OCI-LY7 (cell line): ENCODE results near the gene RMDN3.

Source experiments
- CTCF ChIP-seq: fragments of 200-600 bp; sonication (generic); conservative IDR thresholded peaks from 2 replicates; pipeline ENCODE4 v1.5.1; 2014; ENCODE audit warnings: mild to moderate bottlenecking, antibody characterized with exemption, low read length, moderate library complexity, mixed read lengths
- EZH2phosphoT487 ChIP-seq: fragments of 200-600 bp; sonication (generic); IDR thresholded peaks from 2 replicates; pipeline ENCODE4 v1.6.1; 2018; ENCODE audit warnings: low read depth, borderline replicate concordance, mild to moderate bottlenecking, mixed run types, antibody characterized with exemption, low read length, moderate library complexity, mixed read lengths

- TF ChIP-seq CTCF = no peak
- TF ChIP-seq EZH2phosphoT487 = no peak
Observed at GRCh38 chr15:40789999-40790398, 34.9 kb upstream of the RMDN3 start.
